Left lung (tissue), 10 donors: Measurements from ENCODE around the gene EPN2. TPM values are rescaled to one million over a fixed set of nuclear protein-coding genes. Genes with fewer than 3 reads are reported as not detected.

Source experiments
- ATAC-seq: fragments of 200-7000 bp; cut with Tn5 transposase; one replicate; pipeline ENCODE4 v1.9.1; 2020; ENCODE audit warnings: moderate library complexity
- DNase-seq, 4 donors: peaks; one replicate each; pipeline ENCODE4 v3.0.0-alpha.2; 2013 to 2020
- H3K27ac ChIP-seq, 2 donors: fragments of 200-600 bp; sonication (generic) in 1 of 2; one replicate each; pipeline versions ENCODE4 v1.5.0 to v1.8.0; 2020 to 2021
- H3K27me3 ChIP-seq, 2 donors: fragments of 200-600 bp; sonication (generic) in 1 of 2; one replicate each; pipeline versions ENCODE4 v1.5.0 to v1.8.0; 2020 to 2021
- H3K36me3 ChIP-seq, 2 donors: fragments of 200-600 bp; sonication (generic) in 1 of 2; one replicate each; pipeline versions ENCODE4 v1.5.0 to v1.8.0; 2020 to 2021
- H3K4me1 ChIP-seq, 2 donors: fragments of 200-600 bp; one replicate each; pipeline ENCODE4 v1.8.0; 2021
- H3K4me3 ChIP-seq, 2 donors: fragments of 200-600 bp; sonication (generic) in 1 of 2; one replicate each; pipeline versions ENCODE4 v1.5.0 to v1.8.0; 2020 to 2021; ENCODE audit warnings: mild to moderate bottlenecking in 1 of 2
- H3K9me3 ChIP-seq, 2 donors: fragments of 200-600 bp; sonication (generic) in 1 of 2; one replicate each; pipeline versions ENCODE4 v1.5.0 to v1.8.0; 2020 to 2021
- intact Hi-C, 2 donors: fragments of 100-400 bp; cut with DNase I; formaldehyde crosslinking; loops; one replicate each; pipeline versions ENCODE4 v1.11.2 to v1.14.2; 2022
- polyA plus RNA-seq, 6 donors: library from polyadenylated mRNA; unstranded; fragments of 120-200 nt; gene quantifications; one replicate each; pipeline ENCODE4 v1.2.1, GENCODE V29; 2013; ENCODE audit not compliant: insufficient read length in 6 of 6
- total RNA-seq, 2 donors: library from RNA; stranded (reverse); fragmentation: NEBNext Ultra II Directional; extraction: Animal tissue kit (Norgen Biotek cat#: 25700); gene quantifications; one replicate each; pipeline ENCODE4 v1.2.1, GENCODE V29; 2021
- TF ChIP-seq, protein P1 (sequence below), 2 donors: fragments of 200-600 bp; sonication (generic) in 1 of 2; IDR thresholded peaks; one replicate each; pipeline versions ENCODE4 v1.5.0 to v1.8.0; 2021; ENCODE audit warnings: antibody characterized with exemption in 2 of 2
- donor health status: DM: no; HTN: yes; CAD: no.
- donor health status: DM: no; HTN: no; CAD: no.

The EPN2 gene
- total and polyA plus RNA-seq, 8 donors, result 43.3 to 51.5 (median 48.3) TPM

DNA sequence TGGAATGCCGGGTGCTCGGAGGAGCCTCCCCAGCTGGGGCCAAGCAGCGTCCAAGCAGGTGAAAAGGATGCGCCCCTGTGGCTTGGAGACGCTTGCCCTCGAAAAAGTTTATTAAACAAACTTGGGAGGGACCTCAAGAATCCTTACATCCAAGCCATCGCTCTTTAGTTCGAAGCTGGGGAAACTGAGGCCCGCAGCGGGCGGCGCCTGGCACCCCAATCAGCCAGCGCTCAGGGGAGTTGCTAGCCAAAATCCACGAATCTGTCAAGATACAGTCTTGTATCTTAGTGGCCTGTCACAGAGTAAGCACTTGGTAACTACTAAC is 125.9 kb downstream of the EPN2 start:
- H3K27me3 ChIP-seq, result peaks cover 0 to 18% of the 10 kb centered on the region in 2 donors
- DNase-seq (peak in 1 of 4 donors; percentile 54), ATAC-seq (no peak)
- H3K36me3 ChIP-seq, result no peaks in the 10 kb centered on the region
- TF ChIP-seq, protein P1, sequence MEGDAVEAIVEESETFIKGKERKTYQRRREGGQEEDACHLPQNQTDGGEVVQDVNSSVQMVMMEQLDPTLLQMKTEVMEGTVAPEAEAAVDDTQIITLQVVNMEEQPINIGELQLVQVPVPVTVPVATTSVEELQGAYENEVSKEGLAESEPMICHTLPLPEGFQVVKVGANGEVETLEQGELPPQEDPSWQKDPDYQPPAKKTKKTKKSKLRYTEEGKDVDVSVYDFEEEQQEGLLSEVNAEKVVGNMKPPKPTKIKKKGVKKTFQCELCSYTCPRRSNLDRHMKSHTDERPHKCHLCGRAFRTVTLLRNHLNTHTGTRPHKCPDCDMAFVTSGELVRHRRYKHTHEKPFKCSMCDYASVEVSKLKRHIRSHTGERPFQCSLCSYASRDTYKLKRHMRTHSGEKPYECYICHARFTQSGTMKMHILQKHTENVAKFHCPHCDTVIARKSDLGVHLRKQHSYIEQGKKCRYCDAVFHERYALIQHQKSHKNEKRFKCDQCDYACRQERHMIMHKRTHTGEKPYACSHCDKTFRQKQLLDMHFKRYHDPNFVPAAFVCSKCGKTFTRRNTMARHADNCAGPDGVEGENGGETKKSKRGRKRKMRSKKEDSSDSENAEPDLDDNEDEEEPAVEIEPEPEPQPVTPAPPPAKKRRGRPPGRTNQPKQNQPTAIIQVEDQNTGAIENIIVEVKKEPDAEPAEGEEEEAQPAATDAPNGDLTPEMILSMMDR (IDR thresholded peaks at IDR 0.05), result peak in 1 of 2 donors; percentile 7
- H3K4me3 ChIP-seq, result peak overlapping the region; percentile 66 to 72
- peak overlapping the region; percentile 73 to 85 for H3K27ac ChIP-seq
- intact Hi-C loops, result no loop called here
- H3K4me1 ChIP-seq, result peaks cover 0 to 18% of the 10 kb centered on the region in 2 donors
- H3K9me3 ChIP-seq, result no peaks in the 10 kb centered on the region

GRCh38 chr17:19363460-19364035 is 126.4 kb downstream of the EPN2 start:
- Histone ChIP-seq H3K36me3 (no peaks in the 10 kb centered on the region), H3K4me1 (peaks cover 0 to 18% of the 10 kb centered on the region in 2 donors), H3K4me3 (no peak overlapping the region), H3K27ac (no peak overlapping the region), H3K9me3 (no peaks in the 10 kb centered on the region), H3K27me3 (peaks cover 0 to 18% of the 10 kb centered on the region in 2 donors)
- ATAC-seq, result no peak
- TF ChIP-seq, protein P1 (IDR thresholded peaks at IDR 0.05), result no peak
- intact Hi-C loops, result no loop called here
- DNase-seq, result peak in 1 of 4 donors; percentile 31

GRCh38 chr17:19364699-19365498 is 127.7 kb downstream of the EPN2 start:
- Histone ChIP-seq H3K36me3 (no peaks in the 10 kb centered on the region), H3K27ac (no peak overlapping the region), H3K4me3 (no peak overlapping the region), H3K4me1 (peaks cover 0 to 24% of the 10 kb centered on the region in 2 donors), H3K27me3 (peaks cover 0 to 18% of the 10 kb centered on the region in 2 donors), H3K9me3 (no peaks in the 10 kb centered on the region)
- TF ChIP-seq, protein P1 (IDR thresholded peaks at IDR 0.05), result no peak
- ATAC-seq (no peak), DNase-seq (peak in 1 of 4 donors; percentile 33)
- intact Hi-C loops, result loop anchor here in 1 of 2 donors (5.0 kb wide), 1 partner anchor 82 kb away; no protein-coding TSS in a partner anchor

DNA sequence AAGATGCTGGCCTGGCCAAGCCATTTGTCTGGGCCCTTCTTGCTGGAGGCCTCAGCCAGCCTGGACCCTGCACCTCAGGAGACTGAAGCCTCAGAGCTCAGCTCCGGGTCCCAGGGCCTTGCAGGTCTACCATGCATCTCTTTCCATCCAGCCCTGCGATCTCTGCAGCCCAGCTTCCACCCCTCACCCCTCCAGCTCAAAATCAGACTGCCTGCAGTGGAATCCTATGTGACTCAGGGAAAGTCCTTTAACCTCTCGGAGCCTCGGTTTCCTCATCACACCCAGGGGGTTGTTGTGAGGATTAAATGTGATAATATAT is 128.3 kb downstream of the EPN2 start:
- TF ChIP-seq, protein P1 (IDR thresholded peaks at IDR 0.05), result no peak
- no peaks in the 10 kb centered on the region for H3K9me3 ChIP-seq
- intact Hi-C loops, result loop anchor here in 1 of 2 donors (5.0 kb wide), 1 partner anchor 82 kb away; no protein-coding TSS in a partner anchor
- ATAC-seq (no peak), DNase-seq (no peak)
- H3K27me3 ChIP-seq, result peaks cover 0 to 18% of the 10 kb centered on the region in 2 donors
- no peak overlapping the region for H3K27ac ChIP-seq
- peaks cover 0 to 30% of the 10 kb centered on the region in 2 donors for H3K4me1 ChIP-seq
- no peak overlapping the region for H3K4me3 ChIP-seq
- no peaks in the 10 kb centered on the region for H3K36me3 ChIP-seq
